Stimulated activated CD8-positive, alpha-beta memory T cell treated with anti-CD3 and anti-CD28 coated beads, Interleukin-15, amount 100 ng/mL, for 48 hours (primary cell): Measurements from ENCODE around the gene YPEL2.

ENCODE experiments used
- DNase-seq, 2 donors: peaks; one replicate each; pipeline ENCODE4 v3.0.0-alpha.2; 2020; ENCODE audit warnings: low read depth in 2 of 2

Gene YPEL2

DNA sequence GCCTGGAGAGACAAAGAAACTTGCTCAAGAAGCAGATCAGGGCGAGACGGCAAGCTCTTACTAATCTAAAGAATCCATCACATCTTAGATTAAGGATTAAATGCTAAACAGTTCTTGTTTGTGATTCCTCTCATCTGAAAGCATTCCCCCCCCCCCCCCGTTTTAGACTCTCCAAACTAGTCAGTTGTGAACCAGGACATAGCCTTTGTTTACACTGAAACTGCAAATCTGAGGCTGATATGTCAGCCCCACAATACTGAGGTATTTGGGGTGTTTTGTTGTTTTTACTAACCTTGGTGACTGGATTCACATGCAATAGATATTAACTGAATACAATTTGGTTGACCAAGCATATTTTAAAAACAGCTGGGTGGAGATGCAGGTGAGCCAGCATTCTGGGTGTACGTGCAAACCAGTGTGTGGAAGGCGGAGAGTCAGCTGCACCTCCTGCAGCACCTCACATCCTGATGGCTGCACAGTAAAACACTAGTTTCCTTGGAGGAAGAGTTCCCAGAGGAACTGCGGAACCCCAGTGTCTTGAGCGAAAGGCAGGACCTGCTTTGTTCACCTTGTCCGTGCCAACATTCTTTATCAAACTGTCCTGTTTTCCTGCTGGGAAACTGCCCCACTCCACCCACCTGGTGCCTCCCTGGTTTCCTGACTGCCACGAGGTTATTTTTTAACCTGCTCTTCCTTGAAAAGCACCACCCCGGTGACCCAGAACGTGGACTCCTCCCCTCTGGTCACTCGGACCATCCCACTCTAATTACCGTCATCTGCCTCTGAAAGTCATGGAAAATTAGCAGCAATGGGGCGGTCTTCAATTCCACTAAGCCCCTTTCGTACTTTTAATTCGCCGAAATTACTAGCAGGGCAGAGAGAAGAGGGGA lies 1.2 kb upstream of the YPEL2 start:
- no peak for DNase-seq

DNA sequence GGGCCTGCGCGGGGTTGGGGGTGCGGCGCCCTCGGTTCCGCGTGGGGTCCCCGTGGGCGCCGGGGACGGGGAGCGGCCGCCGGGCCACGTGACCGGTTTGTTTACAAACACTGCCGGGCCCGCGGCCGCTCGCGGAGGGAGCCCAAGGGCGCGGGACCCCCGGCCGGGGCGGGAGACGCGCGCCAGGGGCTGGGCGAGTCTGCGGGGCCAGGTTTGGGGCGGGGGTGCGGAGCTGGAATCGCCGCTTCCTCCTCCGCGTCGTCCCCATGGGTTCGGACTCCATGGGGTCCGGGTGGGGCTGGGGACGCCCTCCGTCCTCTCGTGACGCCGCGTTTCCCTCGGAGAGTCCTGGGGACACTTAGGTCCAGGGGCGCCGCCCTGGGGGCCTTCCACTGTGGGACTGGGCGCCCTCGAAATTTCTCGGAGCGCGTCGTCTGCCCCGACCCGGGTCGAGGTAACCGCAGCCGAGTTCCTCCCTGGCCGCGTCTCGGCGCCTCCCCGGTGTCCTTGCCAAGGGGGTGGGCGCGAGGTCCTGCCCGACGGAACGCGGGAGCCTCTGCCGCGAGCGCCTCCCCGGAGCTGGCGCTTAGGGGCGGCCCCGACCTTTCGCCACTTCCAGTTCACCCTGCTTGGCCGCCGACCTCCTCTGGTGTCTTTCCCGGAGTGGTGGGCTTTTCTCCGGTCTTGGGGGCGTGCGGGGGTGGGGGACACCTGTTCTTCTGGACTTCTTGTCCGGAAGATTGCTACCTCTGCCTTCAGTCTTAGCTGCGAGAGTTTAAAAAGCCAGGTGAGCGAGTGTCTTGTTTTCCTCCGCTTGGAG lies 684 bp downstream of the YPEL2 start:
- DNase-seq: no peak

DNA sequence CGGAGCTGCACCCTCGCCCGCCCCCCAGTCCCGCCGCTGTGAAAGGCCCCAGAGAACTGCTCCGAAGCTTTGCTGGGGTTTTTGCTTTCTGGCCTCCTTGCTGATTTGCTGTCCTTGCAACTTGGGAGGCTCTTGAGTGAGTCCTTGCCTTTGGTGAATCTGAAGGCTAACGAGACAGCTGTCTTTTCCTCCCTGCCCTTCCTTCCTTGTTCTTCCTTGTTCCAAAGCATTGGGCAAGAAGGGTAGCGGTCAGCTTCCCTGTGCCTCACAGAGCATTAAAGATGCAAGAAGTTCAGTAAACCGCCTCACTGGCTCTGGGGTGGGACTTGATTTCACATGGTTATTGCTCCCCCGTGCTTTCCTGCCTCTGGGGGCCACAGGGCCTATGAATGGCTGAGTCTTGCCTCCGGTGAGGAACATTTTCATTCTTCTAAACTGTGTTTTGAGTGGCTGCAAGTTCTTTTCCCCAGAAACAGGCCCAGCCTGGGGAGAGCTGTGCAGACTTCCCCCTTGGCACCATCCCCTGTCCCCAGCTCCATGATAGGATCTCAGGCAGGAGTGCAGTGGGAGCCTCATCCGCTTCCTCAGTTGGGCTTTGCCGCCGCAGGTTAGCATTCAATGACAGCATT lies 1.4 kb downstream of the YPEL2 start:
- no peak for DNase-seq

DNA sequence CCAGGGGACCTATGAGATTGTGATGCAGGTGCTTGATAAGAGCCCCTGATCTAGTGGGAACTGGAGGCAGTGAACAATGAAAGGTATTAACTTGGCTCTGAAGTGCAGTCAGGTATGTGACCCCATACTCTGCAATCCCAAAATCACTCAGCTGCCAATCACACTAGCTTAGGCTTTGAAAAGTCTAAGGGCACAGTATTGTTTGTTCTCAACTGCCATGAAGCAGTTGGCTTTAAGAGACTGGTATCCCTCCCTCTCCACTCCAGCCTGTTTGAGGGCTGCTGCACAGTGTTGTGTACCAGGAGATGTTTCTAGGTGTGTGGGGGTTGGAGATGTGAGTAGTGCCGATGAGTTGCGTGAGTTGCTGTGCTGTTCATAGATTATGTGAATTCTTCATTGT lies 2.4 kb downstream of the YPEL2 start:
- no peak for DNase-seq

DNA sequence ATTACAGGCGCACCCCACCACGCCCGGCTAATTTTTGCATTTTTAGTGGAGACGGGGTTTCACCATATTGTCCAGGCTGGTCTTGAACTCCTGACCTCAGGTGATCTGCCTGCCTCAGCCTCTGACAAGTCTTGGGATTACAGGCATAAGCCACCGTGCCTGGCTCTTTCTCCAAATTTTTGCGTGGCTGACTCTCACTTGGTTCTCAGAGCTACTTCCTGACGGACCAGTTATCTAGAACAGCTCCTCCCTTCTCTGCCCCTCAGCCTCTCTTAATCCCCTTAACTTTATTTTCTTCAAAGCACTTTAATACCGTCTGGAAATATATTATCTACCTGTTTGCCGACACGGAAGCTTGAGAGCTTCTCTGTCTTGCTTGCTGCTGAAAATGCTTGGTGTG lies 4.2 kb downstream of the YPEL2 start:
- no peak for DNase-seq

DNA sequence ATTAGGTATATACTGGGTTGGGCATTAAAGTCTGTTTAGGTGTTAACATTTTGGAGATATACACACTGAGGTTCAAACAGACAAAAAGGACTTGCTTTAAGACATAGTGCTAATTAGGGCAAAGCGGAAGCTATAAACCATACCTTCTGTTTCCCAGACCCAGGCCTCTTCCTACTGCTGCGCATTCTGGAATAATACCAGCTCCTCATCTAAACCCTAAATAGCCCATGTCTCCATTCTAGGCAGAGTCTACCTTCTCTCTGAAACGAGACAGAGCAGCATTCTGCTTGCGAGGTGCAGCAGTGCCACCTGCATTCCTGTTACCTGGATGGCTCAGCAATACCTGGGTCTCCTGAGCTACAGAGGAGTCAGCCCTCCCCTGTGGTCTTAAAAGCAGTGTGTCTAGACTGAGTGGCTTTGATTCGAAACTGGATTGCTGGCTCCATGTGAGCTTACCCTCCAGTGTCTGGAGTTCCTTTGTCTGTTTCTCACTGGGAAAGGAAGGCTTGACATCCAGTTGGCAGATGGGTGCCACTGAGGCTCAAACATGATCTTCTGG lies 6.4 kb downstream of the YPEL2 start:
- DNase-seq: no peak

DNA sequence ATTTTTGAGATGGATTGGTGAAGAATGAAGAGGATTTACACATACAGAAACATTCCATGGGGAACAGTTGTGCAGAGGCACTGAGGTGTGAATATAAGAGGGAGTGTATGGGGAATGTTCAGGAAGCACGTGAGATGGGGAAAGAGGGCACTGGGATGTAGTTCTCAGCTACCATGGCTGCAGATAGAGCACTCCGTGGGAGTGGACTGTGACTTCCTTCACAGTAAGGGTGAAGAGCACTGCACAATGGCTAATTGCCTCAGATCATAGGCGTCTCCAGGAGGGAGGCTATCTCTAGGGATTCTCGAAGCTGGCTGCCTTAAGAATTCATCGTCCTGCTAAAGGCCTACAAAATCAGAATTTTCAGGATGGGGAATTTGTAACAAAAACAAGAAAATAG lies 7.0 kb downstream of the YPEL2 start:
- DNase-seq: no peak

DNA sequence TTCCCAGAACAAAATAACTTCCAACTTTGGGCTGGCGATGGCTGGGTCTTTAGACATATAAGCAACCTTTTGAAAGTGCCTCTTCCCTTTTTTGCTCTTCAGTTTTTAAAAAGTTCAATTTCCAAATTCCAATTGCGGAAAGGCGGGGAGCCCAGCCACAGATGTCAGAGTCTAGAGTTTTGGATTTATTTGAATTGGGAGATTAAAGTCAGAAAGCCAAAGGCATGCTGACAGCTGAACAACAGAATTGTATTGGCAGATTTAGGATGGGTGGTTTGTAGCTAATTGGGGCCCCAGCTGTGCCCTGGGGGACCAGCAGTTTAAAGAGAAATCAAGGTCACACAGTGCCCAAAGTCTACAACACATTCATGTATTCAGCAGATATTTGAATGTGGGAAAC lies 10.5 kb downstream of the YPEL2 start:
- no peak for DNase-seq

DNA sequence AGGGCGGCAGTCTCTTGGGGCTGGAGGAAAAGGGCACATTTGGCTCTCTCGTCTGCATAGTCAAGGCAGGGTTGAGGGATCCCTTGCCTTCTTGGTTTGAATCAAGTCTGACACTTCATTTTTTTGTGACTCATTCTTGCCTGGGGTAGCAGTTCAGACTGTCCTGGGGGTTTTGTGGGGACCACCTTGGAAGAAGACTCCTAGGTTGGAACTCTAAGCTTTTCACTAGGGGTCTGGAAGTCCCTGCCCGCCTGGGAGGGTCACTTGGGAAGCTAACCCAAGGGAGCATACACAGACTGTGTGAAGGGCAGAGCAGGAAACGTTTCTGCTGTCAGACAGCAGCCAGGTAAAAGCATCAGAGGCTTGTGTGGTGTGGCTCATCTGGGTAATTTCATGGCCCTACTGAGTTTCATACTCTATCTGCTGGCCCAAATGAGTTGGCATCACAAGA lies 11.3 kb downstream of the YPEL2 start:
- no peak for DNase-seq

DNA sequence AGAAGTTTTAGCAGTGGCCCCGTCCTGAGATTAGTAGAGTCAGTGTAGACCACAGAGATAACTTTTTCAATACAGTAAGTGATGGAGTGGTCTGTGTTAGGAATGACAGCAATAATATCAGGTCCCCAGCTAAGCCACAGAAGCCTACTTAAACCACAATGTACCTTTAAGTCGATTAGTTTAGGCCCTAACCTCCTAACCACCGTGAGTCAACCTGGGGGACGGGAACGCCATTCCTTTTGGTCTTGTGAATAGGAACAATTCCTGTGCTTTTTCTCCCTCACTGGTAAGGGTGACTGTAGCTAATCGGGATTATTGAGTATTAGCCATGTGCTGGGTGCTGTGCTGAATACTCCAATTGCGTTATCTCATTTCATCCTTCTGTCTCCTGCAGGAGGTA lies 14.0 kb downstream of the YPEL2 start:
- no peak for DNase-seq

DNA sequence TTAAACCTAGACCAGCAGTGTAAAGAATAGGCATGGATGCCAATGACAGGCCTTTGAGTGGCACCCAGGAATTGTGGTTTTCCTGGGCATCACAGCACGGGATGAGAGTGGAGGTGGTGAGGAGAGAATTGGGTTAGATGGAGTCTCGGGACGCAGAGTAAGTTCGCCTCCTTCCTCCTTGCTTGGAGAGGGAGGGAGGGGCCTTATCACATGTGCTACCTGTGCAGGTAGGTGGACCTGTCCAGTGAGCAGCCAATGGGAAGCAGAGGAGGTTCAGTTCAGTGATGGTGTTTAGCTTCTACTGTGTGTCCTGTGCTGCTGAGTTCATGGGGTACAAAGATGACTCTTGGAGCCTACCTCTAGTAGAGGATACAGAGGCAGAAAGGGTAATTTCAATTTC lies 14.9 kb downstream of the YPEL2 start:
- no peak for DNase-seq

DNA sequence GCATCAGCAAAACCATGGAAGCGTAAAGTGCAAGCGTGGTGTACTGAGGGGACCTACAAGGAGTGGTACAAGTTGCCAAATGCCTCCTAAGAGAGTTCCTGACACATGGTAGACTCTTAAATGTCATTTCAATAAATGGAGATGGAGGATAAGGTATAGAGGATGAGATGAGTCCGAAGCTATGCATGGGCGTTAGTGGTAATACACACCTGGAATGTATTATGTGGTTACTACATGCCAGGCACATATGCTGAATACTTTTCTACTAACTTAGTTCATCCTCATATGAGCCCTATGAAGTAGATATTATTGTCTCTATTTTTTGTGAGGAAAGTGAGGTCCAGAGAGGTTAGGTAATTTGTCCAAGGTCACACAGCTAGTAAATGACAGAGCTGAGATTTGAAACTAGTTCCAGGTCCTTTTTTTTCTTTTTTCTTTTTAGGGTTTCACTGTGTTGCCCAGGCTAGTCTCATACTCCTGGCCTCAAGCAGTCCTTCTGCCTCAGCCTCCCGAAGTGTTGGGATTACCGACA lies 15.5 kb downstream of the YPEL2 start:
- no peak for DNase-seq

DNA sequence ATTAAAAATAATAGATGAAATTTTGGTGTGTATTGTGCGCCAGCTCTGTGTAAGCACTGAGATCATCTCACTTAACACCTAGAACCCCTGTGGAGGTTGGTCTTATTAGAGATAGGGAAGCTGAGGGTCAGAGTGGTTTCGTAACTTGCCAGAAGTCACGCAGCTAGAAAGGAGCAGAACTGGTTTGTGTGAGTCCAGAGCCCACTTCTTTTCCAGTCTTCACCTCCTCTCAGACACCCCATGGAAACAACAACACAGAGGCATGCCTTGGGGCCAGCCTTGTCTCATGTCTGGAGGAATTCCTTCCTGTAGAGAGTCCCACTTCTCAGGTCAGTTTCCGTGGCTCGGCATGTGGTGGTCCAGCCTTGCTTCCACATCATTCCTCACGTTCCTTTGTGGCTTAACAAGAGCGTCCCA lies 16.5 kb downstream of the YPEL2 start:
- DNase-seq: no peak

DNA sequence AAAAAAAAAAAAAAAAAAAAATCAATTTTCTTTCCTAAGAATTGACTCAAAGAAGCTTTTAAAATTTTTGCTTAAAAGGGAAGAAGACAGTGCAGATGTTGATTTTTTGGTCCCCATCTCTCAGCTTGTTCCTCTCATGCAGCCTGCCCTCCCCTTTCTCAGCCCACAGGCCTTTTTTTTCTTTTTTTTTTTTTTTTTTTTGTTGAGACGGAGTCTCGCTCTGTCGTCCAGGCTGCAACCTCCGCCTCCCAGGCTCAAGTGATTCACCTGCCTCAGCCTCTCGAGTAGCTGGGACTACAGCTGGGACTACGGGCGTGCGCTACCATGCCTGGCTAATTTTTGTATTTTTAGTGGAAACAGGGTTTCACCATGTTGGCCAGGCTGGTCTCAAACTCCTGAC lies 17.7 kb downstream of the YPEL2 start:
- DNase-seq: no peak

DNA sequence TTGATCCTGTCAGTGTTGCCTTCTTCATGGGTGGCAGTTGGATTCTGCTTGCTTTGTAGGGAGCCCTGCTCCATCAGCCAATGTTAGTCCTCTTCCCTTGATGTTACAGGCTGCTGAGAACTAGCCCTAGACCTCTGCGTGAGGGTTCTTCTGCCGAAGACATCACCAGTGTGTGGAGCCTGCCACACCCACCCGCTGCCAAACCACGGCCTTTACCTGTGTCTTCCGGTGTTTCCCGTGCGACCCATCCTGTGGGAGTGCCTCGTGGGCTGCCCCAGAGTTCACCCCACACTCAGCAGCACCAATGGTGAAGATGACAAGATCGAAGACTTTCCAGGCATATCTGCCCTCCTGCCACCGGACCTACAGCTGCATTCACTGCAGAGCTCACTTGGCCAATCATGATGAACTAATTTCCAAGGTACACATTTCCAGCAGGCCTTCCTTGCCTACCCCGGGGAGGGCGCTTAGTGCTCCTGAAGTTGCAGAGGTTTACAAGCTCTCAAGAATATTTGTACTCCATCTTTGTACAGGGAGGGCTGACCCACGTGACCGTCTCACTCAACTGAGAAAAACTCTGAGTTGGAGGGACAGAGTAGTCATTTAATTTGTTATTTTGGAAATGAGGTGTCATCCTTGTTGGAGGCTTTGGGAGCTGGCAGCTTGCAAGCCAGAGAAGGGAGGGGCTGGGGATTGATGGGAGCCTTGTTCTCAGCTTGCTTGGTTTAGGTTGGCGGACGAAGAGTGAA lies 21.8 kb downstream of the YPEL2 start:
- no peak for DNase-seq

DNA sequence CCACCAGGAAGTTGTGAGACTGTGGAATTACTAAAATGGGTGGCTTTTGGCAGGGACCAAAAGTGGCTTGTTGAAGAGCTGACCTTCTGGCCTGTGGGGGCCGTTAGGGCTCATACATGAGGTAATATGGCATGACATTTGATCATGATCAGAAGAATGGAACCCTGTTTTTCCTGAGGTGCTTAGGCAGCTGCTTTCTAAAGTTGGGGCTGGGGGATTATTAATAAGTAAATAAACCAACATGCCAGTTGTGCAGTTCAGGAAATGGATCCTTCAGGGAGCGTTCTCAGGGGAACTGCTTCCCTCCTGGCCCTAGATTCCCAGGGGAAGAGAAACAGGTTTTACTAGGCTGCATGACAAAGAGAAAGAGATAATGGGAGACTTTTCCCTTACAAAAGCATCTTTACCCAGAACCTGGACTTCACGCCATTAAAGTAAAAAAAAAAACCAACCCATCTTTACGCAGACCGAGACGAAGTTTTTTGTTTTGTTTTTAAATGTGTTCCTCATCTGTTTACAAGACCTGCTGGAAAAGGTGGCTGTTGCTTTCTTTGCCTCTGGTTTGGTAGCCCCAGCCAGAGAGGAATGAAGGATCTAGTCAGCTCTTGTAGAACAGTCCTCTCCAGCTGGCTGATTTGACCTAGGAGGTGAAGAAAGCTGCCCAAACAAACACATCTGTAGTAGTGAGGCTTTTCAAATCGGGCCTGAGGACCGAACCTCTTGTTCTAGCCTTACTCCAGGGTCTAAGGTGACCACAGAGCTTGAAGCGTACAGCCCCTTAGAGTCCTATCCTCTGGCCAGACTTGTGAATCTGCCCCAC lies 22.7 kb downstream of the YPEL2 start:
- no peak for DNase-seq

DNA sequence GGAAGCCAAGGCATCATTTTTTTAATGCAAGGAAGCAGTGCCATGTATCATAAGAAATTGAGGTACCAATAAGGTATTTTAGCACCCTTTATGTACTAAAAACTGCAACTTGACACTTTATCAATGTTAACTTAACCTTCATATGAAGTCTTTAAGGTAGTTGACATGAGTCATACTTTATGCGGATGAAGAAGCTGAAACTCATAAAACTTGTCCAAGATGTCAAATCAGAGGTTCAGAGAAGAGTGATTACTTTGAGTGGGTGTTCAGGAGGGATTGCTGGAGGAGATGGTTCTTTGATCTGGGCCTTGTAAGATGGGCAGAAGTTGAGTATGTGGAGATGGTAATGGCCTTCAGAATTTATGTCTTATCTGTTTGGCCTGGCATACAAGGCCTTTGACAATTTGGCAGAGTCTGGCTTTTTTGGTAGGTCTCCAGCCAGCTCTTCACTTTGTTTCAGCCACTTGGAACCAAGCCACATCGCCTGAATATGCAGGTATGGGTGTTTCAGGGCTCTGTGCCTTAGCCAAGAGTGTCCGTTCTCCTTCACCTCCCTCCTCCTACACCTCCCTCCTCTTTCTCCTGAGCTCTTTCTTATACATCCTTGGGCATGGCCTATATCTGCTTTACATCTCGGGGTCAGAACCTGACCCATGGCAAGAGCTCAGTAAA lies 23.7 kb downstream of the YPEL2 start:
- DNase-seq: no peak

DNA sequence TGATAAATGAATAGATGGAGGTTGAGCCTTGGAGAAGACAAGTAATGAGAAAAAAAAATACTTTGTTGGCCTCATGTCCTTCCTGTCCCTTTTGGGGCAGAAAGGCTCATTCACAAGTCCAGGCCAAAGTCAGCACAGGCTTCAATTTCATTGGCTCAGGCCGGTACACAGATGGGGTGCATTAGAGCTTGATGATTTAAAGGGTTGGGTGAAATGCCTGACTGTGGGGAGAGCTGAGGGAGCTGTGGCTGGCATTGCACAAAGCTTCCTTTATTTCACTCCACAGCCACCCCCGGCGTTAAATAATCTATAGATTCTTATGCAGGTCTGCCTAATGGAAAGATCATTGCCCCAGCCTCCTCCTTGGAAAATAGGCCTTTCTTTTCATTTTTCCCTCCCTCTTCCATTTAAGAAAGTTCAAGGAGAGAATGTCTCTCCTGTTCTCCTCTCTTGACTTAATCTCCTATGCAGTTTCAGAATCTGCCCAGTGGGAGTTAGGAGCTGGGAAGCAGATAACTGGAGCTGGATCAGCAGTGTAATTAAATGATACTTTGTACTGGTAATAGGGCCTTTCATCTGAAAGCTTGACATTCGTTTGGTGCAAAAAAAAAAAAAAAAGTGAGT lies 24.4 kb downstream of the YPEL2 start:
- no peak for DNase-seq

DNA sequence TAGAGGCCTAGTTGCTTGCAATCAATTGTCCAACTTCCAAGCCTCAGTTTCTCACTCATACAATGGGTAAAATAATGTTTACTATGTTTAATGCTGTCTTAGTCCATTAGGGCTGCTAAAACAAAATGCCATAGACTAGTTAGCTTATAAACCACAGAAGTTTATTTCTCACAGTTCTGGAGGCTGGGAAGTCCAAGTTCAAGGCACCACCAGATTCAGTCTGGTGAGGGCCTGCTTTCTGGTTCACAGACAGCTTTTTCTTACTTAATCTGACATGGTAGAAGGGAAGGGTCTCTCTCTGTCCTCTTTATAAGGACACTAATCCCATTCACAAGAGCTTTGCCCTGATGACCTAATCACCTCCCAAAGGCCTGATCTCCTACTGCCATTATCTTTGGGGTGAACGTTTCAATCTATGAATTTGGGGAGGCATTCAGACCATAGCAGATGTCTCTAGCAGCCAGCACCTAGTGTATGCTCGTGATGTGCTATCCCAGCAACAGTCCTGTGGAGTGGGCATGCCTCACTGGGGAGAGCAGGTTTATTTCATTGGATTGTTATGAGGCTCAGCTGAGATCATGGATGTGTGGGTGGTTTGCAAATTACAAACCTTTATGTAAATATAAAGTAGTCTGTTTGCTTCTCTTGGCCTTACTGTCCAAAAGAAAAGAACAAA lies 25.2 kb downstream of the YPEL2 start:
- DNase-seq: no peak
